Midbrain (tissue), 1 donor: ENCODE measurements around the gene PTPN20.
"Not testable (repeated sequence)": the region's sequence is repeated elsewhere in the genome, so short reads cannot be mapped to it uniquely, and the experiment has no call there.

Experiments used
- DNase-seq: peaks from one replicate; lab custom pipeline; 2025; lab: John Stamatoyannopoulos, UW

PTPN20 gene

GRCh38 chr10:46960742-46961141 is 49.5 kb downstream of the PTPN20 start:
- not testable (repeated sequence) for DNase-seq

GRCh38 chr10:46963356-46963755 is 52.1 kb downstream of the PTPN20 start:
- not testable (repeated sequence) for DNase-seq

- DNase-seq, result not testable (repeated sequence)
These were observed 55.8 kb downstream of the PTPN20 start for GRCh38 chr10:46967013-46967412.

DNA sequence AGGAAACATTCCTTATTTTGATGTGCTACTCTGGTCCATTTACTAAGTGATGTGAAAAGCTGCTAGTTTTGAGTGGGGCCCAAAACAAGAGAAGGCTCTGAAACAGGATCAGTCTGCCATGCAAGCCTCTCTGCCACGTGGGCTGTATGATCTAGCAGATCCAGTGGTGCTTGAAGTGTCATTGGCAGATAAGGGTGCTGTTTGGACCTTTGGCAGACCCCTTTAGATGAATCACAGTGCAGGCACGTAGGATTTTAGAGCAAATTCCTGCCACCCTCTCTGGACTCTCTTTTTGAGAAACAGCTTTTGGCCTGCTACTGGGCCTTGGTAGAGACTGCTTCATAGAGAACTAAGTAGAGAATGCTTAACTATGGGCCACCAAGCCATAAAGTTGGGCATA is 69.0 kb downstream of the PTPN20 start:
- not testable (repeated sequence) for DNase-seq

DNA sequence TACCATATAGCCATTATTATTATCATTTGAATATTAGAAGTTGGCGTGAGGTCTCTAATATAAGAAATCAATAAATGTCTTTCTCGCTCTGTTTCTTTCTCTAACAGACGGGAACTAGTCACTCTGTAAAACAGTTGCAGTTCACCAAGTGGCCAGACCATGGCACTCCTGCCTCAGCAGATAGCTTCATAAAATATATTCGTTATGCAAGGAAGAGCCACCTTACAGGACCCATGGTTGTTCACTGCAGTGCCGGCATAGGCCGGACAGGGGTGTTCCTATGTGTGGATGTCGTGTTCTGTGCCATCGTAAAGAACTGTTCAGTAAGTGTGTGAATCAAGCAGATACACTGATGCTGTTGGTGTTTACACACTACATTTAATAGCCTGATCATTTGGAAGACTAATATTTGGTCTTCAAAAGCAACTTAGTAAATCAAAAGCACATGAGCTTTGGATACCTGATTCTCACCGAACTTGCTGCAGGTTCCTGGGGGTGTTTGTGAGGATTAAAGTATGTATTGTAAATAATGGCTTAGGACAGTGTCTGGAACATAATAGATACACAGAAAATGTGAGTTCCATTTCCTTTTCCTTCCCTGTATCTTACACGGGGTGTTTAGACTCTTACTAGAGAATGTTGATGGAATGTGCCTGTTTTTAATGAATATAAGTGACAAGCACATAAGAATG is 76.2 kb downstream of the PTPN20 start:
- DNase-seq, result not testable (repeated sequence)

- DNase-seq, result peak; percentile 42
These were observed 81.8 kb downstream of the PTPN20 start for GRCh38 chr10:46992803-46993561.

- no peak for DNase-seq
These were observed 84.0 kb downstream of the PTPN20 start for GRCh38 chr10:46995234-46995633.

DNA sequence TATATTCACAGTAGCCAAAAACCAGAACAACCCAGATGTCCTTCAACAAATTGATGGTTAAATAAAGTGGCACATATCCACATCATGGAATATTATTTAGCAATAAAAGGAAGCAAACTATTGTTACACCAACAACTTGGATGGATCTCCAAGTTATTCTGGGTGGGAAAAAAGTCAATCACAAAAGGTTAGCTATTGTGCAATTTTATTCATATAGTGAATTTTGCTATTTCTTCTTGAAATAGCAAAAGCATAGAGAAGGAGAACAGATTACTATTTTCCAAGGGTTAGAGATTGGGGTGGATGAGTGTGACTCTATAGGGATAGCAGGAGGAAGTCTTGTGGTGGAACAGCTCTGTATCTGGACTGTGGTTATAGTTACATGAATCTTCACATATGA is 87.0 kb downstream of the PTPN20 start:
- DNase-seq, result no peak

GRCh38 chr10:46998595-46998994 is 87.4 kb downstream of the PTPN20 start:
- no peak for DNase-seq

DNA sequence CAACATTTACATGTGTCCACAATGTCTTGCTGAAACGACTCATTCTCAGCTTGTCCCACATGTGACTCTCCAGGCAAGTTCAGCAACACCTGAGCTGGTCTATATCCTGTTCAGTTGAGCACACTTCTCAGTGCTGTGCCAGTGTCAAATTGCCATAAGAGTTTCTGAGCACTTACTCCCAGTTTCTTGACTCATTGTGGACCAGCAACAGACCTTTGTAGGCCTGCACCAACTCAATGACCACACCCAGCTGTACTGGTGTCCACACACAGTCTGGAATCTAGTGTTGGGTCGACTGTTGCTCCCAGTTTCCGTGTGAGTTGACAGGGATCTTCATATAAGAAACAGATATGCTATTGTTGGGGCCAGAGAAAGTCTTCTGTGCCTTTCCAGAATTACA is 88.0 kb downstream of the PTPN20 start:
- no peak for DNase-seq

- no peak for DNase-seq
These were observed 97.5 kb downstream of the PTPN20 start for GRCh38 chr10:47008769-47009168.

GRCh38 chr10:47009215-47009838 is 98.1 kb downstream of the PTPN20 start:
- DNase-seq, result no peak

GRCh38 chr10:47010036-47010435 is 98.8 kb downstream of the PTPN20 start:
- no peak for DNase-seq

DNA sequence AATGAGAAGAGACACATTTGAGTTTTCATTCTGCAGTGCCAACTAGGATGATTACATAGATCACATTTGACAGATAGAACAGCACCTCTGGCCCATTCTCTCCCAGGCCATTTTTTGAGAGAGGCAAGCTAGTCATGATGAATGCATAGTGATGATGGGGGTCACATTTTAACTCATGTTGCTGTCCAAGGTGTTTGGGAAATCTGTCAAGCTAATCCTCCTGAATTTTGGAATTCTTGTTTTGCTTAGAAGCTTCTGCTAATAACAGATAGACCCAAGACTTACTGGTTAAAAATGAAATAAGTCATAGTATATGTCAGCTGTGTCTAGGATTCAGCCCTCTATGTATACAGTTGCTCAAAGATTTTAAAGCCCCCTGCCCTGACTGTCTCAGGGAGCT is 101.0 kb downstream of the PTPN20 start:
- DNase-seq, result no peak

GRCh38 chr10:47013507-47014154 is 102.4 kb downstream of the PTPN20 start:
- no peak for DNase-seq

DNA sequence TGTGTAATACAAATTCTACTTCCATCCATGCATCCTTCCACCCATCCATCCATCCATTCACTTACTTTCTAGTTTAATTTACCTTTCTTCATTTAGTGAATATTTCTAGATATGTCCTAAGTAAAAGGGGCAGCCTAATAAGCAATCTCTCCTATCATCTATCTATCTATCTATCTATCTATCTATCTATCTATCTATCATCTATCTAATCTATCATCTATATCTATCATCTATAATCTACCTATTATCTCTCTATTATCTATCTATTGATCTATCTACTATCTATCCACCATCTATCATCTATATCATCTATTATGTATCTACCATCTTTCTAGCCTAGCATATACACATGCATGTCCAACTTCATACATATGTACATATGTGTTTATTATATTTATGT is 104.2 kb downstream of the PTPN20 start:
- DNase-seq, result no peak

GRCh38 chr10:47016564-47016963 is 105.3 kb downstream of the PTPN20 start:
- no peak for DNase-seq

GRCh38 chr10:47018026-47018735 is 107.0 kb downstream of the PTPN20 start:
- DNase-seq, result no peak

DNA sequence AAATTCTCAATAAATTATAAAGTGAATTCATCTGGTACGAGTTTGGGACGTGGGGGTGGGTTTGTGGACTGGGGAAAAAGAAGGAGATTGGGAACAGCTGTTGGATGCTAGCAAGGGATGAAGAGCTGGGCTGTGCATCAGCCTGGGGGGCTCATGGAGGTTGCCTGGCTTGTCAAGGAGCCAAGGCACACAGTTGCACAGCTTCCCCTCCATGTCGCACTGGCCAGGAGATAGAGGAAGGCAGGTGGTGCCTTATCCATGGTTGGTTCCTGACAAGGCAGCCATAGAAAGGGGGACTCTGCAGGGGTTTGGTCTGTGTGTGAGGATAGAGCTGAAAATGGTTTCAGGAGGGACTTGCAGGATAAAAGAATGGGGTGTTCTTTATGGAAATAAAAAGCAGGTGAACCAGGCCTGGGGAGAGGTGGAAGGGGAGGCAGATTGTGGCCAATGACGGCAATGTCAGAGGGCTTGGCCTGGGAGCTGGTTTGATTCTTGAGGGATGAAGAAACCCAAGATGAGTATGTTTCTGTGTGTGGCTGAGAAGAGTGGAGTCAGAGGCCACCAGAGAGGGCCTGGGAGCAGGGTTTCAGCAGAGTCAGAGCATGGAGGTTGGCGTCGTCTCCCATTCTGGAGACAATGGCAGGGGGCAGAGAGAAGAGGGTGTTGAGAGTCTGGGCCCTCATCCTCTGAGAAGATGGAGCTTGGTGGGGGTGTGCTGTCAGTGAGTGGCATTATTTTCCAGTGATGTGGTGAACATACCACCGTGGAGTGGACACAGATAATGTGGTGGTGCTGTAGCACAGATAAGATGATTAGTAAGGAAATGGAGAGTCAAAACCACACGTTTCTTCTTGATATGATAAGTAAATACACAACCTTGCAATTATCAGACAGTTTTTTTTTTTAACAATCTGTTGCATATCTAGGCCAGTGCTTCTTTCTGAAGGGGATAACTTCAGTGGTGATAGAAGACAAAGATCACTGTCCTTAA is 108.2 kb downstream of the PTPN20 start:
- DNase-seq, result no peak

GRCh38 chr10:47020471-47020870 is 109.2 kb downstream of the PTPN20 start:
- no peak for DNase-seq

DNA sequence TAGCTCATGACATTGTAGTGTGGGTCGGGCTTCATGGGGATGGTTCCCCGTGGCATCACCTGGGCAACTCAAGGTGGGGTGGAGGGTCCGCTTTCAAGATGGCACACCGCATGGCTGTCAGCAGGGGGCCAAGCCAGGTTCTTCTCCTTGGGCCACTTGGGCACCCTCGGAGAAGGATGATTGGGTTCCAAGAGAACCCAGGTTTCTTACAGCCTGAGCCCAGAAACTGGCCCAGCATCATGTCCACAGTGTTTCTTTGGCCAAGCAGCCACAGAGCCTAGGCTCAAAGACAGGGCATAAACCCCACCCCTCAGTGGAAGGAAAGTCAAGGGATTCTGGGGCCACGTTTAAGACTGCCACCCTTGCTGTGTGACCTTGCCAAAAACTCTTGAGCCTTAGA is 110.6 kb downstream of the PTPN20 start:
- no peak for DNase-seq
